OCI-LY1 (cell line): ENCODE results near the gene SNAP25.

Experiments
- EZH2 ChIP-seq: fragments of 200-600 bp; sonication (generic), shearing (Covaris generic); IDR thresholded peaks from 2 replicates; pipeline ENCODE4 v1.8.0; 2017; ENCODE audit warnings: borderline replicate concordance, mixed run types, mild to moderate bottlenecking, antibody characterized with exemption, low read length, moderate library complexity, mixed read lengths
- TF ChIP-seq, protein P1 (sequence below): fragments of 200-600 bp; sonication (generic), shearing (Covaris generic); IDR thresholded peaks from 2 replicates; pipeline ENCODE4 v1.5.1; 2017; ENCODE audit warnings: mild to moderate bottlenecking, antibody characterized with exemption, low read length, moderate library complexity, mixed read lengths

- TF ChIP-seq, protein P1, sequence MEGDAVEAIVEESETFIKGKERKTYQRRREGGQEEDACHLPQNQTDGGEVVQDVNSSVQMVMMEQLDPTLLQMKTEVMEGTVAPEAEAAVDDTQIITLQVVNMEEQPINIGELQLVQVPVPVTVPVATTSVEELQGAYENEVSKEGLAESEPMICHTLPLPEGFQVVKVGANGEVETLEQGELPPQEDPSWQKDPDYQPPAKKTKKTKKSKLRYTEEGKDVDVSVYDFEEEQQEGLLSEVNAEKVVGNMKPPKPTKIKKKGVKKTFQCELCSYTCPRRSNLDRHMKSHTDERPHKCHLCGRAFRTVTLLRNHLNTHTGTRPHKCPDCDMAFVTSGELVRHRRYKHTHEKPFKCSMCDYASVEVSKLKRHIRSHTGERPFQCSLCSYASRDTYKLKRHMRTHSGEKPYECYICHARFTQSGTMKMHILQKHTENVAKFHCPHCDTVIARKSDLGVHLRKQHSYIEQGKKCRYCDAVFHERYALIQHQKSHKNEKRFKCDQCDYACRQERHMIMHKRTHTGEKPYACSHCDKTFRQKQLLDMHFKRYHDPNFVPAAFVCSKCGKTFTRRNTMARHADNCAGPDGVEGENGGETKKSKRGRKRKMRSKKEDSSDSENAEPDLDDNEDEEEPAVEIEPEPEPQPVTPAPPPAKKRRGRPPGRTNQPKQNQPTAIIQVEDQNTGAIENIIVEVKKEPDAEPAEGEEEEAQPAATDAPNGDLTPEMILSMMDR: no peak
- no peak for TF ChIP-seq EZH2
Measured at GRCh38 chr20:10268636-10269035, 50.0 kb downstream of the SNAP25 start.
